Measurements from ENCODE around the gene ANKS1A.

DNA sequence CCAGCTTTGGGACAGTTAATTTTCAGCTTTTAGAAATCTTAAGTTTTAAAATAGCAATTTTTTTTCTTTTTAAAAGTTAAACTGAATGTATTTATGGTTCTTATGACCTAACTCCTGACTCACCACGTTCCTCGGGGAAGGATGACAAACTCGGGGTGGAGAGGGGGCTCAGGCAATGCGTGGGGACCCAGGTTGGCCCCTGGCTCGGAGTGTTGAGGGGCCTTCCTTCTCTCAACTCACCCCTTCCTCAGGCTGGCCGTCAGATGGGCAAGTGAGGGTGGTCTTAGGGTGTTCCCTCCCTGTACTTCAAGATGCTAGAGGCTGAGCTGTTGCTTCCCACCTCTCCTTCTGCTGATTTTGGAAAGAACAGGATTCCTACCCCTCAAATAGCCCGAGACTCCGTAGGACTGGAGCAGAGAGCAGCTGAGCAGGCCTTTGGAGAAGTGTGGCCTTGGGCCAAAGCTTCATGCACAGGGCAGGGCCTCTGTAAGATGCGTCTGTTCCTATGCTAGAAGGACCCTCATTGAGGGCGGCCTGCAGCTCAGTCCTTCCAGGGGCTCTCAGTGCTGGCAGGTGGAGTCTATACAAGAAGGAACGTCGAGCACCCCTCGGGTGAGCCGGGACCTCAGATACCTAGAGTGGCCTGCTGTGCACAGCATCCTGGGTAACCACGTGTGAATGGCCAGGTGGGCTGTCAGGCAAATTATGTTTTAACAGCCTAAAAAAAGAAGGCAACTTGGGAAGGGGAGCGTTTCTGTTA is 172.8 kb downstream of the ANKS1A start:
- TF ChIP-seq, protein P1, sequence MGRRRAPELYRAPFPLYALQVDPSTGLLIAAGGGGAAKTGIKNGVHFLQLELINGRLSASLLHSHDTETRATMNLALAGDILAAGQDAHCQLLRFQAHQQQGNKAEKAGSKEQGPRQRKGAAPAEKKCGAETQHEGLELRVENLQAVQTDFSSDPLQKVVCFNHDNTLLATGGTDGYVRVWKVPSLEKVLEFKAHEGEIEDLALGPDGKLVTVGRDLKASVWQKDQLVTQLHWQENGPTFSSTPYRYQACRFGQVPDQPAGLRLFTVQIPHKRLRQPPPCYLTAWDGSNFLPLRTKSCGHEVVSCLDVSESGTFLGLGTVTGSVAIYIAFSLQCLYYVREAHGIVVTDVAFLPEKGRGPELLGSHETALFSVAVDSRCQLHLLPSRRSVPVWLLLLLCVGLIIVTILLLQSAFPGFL (CRISPR knock-in tag; IDR thresholded peaks at IDR 0.05; ENCODE audit: borderline replicate concordance) = no peak
- TF ChIP-seq, protein P2, sequence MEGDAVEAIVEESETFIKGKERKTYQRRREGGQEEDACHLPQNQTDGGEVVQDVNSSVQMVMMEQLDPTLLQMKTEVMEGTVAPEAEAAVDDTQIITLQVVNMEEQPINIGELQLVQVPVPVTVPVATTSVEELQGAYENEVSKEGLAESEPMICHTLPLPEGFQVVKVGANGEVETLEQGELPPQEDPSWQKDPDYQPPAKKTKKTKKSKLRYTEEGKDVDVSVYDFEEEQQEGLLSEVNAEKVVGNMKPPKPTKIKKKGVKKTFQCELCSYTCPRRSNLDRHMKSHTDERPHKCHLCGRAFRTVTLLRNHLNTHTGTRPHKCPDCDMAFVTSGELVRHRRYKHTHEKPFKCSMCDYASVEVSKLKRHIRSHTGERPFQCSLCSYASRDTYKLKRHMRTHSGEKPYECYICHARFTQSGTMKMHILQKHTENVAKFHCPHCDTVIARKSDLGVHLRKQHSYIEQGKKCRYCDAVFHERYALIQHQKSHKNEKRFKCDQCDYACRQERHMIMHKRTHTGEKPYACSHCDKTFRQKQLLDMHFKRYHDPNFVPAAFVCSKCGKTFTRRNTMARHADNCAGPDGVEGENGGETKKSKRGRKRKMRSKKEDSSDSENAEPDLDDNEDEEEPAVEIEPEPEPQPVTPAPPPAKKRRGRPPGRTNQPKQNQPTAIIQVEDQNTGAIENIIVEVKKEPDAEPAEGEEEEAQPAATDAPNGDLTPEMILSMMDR (IDR thresholded peaks at IDR 0.05) = no peak
- no peak for TF ChIP-seq CREB1 (CRISPR knock-in tag; IDR thresholded peaks at IDR 0.05)
- TF ChIP-seq, protein P3, sequence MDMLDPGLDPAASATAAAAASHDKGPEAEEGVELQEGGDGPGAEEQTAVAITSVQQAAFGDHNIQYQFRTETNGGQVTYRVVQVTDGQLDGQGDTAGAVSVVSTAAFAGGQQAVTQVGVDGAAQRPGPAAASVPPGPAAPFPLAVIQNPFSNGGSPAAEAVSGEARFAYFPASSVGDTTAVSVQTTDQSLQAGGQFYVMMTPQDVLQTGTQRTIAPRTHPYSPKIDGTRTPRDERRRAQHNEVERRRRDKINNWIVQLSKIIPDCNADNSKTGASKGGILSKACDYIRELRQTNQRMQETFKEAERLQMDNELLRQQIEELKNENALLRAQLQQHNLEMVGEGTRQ (CRISPR knock-in tag; IDR thresholded peaks at IDR 0.05) = no peak
- TF ChIP-seq SMAD3 (CRISPR knock-in tag; IDR thresholded peaks at IDR 0.05; ENCODE audit: borderline replicate concordance) = no peak
- TF ChIP-seq JUN (CRISPR knock-in tag; IDR thresholded peaks at IDR 0.05) = no peak
- TF ChIP-seq, protein P4, sequence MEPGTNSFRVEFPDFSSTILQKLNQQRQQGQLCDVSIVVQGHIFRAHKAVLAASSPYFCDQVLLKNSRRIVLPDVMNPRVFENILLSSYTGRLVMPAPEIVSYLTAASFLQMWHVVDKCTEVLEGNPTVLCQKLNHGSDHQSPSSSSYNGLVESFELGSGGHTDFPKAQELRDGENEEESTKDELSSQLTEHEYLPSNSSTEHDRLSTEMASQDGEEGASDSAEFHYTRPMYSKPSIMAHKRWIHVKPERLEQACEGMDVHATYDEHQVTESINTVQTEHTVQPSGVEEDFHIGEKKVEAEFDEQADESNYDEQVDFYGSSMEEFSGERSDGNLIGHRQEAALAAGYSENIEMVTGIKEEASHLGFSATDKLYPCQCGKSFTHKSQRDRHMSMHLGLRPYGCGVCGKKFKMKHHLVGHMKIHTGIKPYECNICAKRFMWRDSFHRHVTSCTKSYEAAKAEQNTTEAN (CRISPR knock-in tag; IDR thresholded peaks at IDR 0.05) = no peak
- TF ChIP-seq FOXK1 (CRISPR knock-in tag; IDR thresholded peaks at IDR 0.05) = no peak
- TF ChIP-seq, protein P5, sequence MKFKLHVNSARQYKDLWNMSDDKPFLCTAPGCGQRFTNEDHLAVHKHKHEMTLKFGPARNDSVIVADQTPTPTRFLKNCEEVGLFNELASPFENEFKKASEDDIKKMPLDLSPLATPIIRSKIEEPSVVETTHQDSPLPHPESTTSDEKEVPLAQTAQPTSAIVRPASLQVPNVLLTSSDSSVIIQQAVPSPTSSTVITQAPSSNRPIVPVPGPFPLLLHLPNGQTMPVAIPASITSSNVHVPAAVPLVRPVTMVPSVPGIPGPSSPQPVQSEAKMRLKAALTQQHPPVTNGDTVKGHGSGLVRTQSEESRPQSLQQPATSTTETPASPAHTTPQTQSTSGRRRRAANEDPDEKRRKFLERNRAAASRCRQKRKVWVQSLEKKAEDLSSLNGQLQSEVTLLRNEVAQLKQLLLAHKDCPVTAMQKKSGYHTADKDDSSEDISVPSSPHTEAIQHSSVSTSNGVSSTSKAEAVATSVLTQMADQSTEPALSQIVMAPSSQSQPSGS (CRISPR knock-in tag; IDR thresholded peaks at IDR 0.05; ENCODE audit: borderline replicate concordance, low read depth) = no peak
- TF ChIP-seq ZNF423 (CRISPR knock-in tag; IDR thresholded peaks at IDR 0.05) = no peak
- no peak for TF ChIP-seq JAZF1 (CRISPR knock-in tag; IDR thresholded peaks at IDR 0.05)
- no peak for TF ChIP-seq SMAD4 (CRISPR knock-in tag; IDR thresholded peaks at IDR 0.05)
- TF ChIP-seq ZNF416 (CRISPR knock-in tag; IDR thresholded peaks at IDR 0.05) = no peak

All from WTC11 (cell line).